Panc1 (cell line): Measurements from ENCODE around the gene HOXA5. TPM values are rescaled to one million over a fixed set of nuclear protein-coding genes. Genes with fewer than 3 reads are reported as not detected.

Experiments
- ATAC-seq: fragments of 200-7000 bp; cut with Tn5 transposase; 2 replicates; pipeline ENCODE4 v1.9.1; 2020; ENCODE audit warnings: mild to moderate bottlenecking, moderate library complexity
- BruUV-seq: library from RNA; stranded (reverse); fragments of 400-500 nt; replicated peaks from 2 replicates; lab custom pipeline; 2021; lab: Mats Ljungman, UMichigan
- CTCF ChIA-PET: fragments of 300-600 bp; sonication (Branson Sonifier 250); formaldehyde crosslinking; loops from one replicate; lab custom pipeline; 2022; ENCODE audit warnings: antibody characterized with exemption; lab: Charles Lee
- POLR2A ChIA-PET: fragments of 300-600 bp; sonication (Branson Sonifier 250); formaldehyde crosslinking; loops from one replicate; lab custom pipeline; 2022; ENCODE audit warnings: antibody characterized with exemption; lab: Charles Lee
- DNase-seq: peaks from one replicate; pipeline ENCODE4 v3.0.0-alpha.2; 2010; ENCODE audit warnings: low read depth, low spot score
- H3K27ac ChIP-seq: 2 replicates; pipeline ENCODE4 v1.5.1; 2011; ENCODE audit warnings: mild to moderate bottlenecking, low read length, inconsistent platforms
- H3K27me3 ChIP-seq: fragments of 200-500 bp; sonication (Bioruptor generic); 2 replicates; pipeline ENCODE4 v1.6.0; 2014; ENCODE audit warnings: low read length, inconsistent platforms; ENCODE audit not compliant: control insufficient read depth, insufficient read depth
- H3K36me3 ChIP-seq: fragments of 200-500 bp; sonication (Bioruptor generic); 2 replicates; pipeline ENCODE4 v1.5.1; 2014; ENCODE audit warnings: inconsistent platforms, mild to moderate bottlenecking, low read length, moderate library complexity; ENCODE audit not compliant: control insufficient read depth, insufficient read depth
- H3K4me1 ChIP-seq: 2 replicates; pipeline ENCODE4 v1.5.1; 2011; ENCODE audit warnings: inconsistent platforms, mild to moderate bottlenecking, low read length, moderate library complexity; ENCODE audit not compliant: control insufficient read depth, insufficient read depth
- H3K4me3 ChIP-seq, 2 experiments: 2 replicates each; pipeline ENCODE4 v1.5.1; 2011 to 2012; ENCODE audit warnings: low read depth in 2 of 2, low read length in 2 of 2, mild to moderate bottlenecking in 2 of 2, inconsistent platforms in 1 of 2, moderate library complexity in 1 of 2
- H3K9me3 ChIP-seq: fragments of 200-500 bp; sonication (Bioruptor generic); 2 replicates; pipeline ENCODE4 v1.5.1; 2014; ENCODE audit warnings: low read depth, mild to moderate bottlenecking, inconsistent platforms, low read length, moderate library complexity; ENCODE audit not compliant: control insufficient read depth, insufficient read depth
- CTCF ChIP-seq: fragments of 450-650 bp; IDR thresholded peaks from 2 replicates; pipeline ENCODE4 v1.5.1; 2017; ENCODE audit warnings: mild to moderate bottlenecking
- POLR2AphosphoS5 ChIP-seq: IDR thresholded peaks from 2 replicates; pipeline ENCODE4 v1.6.1; 2012; ENCODE audit warnings: mild to moderate bottlenecking, low read depth, low read length, moderate library complexity
- REST ChIP-seq, 2 experiments: IDR thresholded peaks; 2 replicates each; pipeline ENCODE4 v1.6.1; 2011 to 2012; ENCODE audit warnings: low read depth in 2 of 2, control low read depth in 1 of 2, low read length in 1 of 2, mild to moderate bottlenecking in 1 of 2, moderate library complexity in 1 of 2; ENCODE audit not compliant: insufficient read depth in 1 of 2
- SIN3A ChIP-seq: IDR thresholded peaks from 2 replicates; pipeline ENCODE4 v1.6.1; 2012; ENCODE audit warnings: low read depth, mild to moderate bottlenecking, low read length, moderate library complexity, borderline replicate concordance; ENCODE audit not compliant: insufficient read depth
- TCF7L2 ChIP-seq: IDR thresholded peaks from 2 replicates; pipeline ENCODE4 v1.6.1; 2011; ENCODE audit warnings: mild to moderate bottlenecking, low read depth, low read length, inconsistent platforms
- in situ Hi-C: cut with HindIII; loops from 2 replicates; pipeline ENCODE4 v1.10.0; 2016; ENCODE audit warnings: low sequenced_read_pairs, low pct_unique_long_range_greater_than_20kb
- intact Hi-C: fragments of 100-400 bp; cut with micrococcal nuclease; formaldehyde crosslinking; loops from one replicate; pipeline ENCODE4 v1.10.0; 2022; ENCODE audit not compliant: unreplicated experiment
- total RNA-seq: library from RNA; stranded (reverse); gene quantifications from one replicate; pipeline ENCODE4 v1.2.1, GENCODE V29; 2021; ENCODE audit not compliant: unreplicated experiment

HOXA5 gene
- total RNA-seq, 1 experiment from 2014 or later: 3.9 TPM

DNA sequence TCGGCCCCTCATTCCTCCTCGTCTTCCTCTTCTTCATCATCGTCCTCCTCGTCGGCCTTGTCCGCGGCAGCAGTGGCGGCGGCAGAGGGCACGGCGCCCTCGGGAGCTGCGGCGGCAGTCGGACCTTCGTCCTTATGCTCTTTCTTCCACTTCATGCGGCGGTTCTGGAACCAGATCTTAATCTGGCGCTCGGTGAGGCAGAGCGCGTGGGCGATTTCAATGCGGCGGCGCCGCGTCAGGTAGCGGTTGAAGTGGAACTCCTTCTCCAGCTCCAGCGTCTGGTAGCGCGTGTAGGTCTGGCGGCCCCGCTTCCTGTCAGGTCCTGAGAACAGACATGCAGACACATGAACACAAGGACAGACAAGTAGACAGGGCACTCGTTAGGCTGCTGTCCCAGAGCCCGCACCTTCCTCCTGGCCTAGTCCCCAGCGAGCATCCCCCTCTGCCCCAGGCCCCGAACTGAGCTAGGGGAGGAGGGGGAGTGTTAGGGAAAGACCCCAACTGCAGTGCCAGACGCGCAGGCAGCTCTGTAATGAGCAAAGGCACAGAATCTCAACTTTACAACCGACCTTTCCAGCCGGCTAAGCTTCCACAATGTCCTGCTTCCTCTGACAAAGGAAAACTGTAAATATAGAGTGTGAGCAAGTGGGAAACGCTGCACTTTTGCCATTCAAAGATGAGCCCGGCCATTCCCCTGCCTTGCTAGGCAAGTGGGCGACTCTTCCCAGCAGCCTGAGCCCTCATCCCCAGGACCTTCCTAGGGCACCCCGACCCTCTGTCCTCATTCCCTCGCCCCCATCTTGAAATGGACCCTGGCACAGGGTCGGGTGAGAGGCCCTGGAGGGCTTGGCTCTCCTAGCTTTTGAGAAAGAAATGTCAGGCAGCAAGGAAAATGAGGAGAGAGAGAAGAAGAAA lies 11.7 kb upstream of the HOXA5 start:
- intact Hi-C loops (no loop called here), in situ Hi-C loops (no loop called here)
- TF ChIP-seq POLR2AphosphoS5 (no peak), SIN3A (no peak), CTCF (no peak), REST (IDR thresholded peaks at IDR 0.05; ENCODE audit: insufficient read depth in 1 of 2, low read depth in 2 of 2, low read length in 1 of 2) (no peak), TCF7L2 (no peak)
- Histone ChIP-seq H3K4me1 (0 out of 2 replicates have a peak, but pooled peaks cover 3% of the 10 kb centered on the region), H3K9me3 (no peaks in the 10 kb centered on the region), H3K27me3 (no peaks in the 10 kb centered on the region), H3K36me3 (no peaks in the 10 kb centered on the region; the same call in 1 of the 2 replicates), H3K27ac (peak overlapping the region; percentile 45; the same call in 1 of the 2 replicates), H3K4me3 (peak overlapping the region; percentile 14 to 40; a peak in 3 of 4 replicates)
- DNase-seq (no peak), ATAC-seq (no peak; the same call in 1 of the 2 replicates)
- no TSS peak for BruUV-seq
- POLR2A ChIA-PET: no interaction called here
- CTCF ChIA-PET: interaction anchor here (0.6 kb wide), 1 partner anchor 12 kb away, joined by 3 read pairs; the partner anchor contains the start of gene HOXA5

GRCh38 chr7:27154369-27154768 lies 10.9 kb upstream of the HOXA5 start:
- intact Hi-C loops: no loop called here
- no TSS peak for BruUV-seq
- ChIA-PET POLR2A (no interaction called here), CTCF (interaction anchor here (0.6 kb wide), 1 partner anchor 11 kb away, joined by 3 read pairs; the partner anchor contains the start of gene HOXA5)
- ATAC-seq (no peak), DNase-seq (no peak)
- Histone ChIP-seq H3K27ac (no peak overlapping the region), H3K36me3 (no peaks in the 10 kb centered on the region; the same call in 1 of the 2 replicates), H3K4me1 (peaks cover 10% of the 10 kb centered on the region), H3K4me3 (no peak overlapping the region; a peak in 1 of 4 replicates), H3K27me3 (no peaks in the 10 kb centered on the region), H3K9me3 (no peaks in the 10 kb centered on the region)
- in situ Hi-C loops: no loop called here
- TF ChIP-seq REST (IDR thresholded peaks at IDR 0.05; ENCODE audit: insufficient read depth in 1 of 2, low read depth in 2 of 2, low read length in 1 of 2): no peak
- no peak for TF ChIP-seq POLR2AphosphoS5
